ENCODE data around the gene PSMB5. TPM values are rescaled to one million over a fixed set of nuclear protein-coding genes. Genes with fewer than 3 reads are reported as not detected.

PSMB5 gene
- total RNA-seq, result 234 and 386 TPM in 2 replicates

DNA sequence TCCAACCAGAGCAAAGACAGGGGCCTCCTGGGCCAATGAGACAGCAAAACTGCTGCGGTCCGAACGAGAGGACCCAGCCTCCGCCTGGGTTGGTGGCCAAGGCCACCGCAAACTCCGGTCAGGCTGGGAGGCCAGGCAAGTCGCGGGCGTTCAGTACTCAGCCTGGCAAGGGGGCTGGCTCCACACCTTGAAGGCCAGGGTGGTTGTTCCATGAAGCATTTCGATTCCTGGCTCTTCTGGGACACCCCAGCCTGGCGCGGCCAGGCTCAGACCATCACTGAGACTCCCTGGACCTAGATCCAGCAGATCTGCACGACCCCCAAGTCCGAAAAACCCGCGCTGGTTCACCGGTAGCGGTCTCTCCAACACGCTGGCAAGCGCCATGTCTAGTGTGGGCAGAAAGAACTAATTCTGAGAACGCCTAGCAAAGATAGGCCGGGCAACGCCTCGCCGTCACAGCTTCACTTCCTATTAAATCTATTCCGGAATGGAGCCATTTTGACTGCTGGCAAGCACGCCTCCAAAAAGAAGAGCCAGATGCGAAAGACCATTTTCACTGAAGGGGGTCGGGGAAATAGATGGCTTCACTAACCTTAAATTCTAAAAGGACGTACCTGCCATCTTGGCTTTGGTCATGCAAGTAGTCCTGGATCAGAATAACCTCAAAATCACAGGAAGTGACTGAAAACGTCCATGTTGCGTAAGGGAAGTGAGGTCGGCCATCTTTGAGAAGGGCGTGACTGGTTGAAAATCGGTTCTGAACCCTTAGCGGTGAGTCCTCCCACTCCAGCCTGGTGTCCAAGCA lies at the start of gene PSMB5:
Gene PSMB5 (minus strand): TSS at position 403 of the 805 bp plus-strand sequence. CDS start 19 bp downstream, at position 384.

DNA sequence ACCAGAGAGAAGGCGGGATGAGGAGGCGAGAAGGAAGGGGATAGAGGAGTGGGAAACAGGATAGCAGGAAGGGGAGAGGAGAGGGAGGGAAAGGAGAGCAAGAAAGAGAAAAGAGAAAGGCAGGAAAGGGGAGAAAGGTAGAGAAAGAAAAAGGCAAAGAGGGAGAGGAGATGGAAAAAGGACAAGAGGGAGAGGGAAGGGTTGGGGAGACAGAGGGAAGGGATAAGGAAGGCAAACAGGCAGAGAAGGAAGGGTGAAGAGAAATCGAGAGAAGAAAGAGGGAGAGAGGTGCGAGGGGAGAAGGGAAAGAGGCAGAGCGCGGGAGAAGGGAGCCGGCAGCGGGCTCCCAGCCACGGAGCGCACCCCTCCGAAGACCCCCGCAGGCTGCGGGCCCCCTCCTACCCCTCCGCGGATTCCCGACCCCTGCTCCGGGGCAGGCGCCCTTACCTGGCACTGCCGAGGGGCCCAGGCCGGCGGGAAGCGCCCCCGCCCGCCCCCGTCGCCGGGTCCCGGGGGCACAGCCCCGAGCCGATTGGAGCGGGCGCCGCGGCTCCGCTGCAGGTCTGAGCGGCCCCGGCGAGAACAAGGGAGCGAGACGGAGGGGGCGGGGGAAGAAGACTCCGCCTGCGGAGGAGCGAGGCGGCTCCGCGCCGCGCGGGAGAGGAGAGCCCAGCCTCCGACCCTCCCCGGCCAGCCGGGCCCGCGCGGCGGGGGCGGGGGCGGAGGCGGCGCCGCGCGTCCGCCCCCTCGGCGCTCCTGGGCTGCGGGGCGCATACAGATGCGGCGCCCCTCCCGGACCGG lies 22.5 kb upstream of the PSMB5 start, which contains the start of gene CDH24:
Gene CDH24 (minus strand): TSS at position 565 of the 801 bp plus-strand sequence. CDS start 1,787 bp downstream, outside the sequence.

DNA sequence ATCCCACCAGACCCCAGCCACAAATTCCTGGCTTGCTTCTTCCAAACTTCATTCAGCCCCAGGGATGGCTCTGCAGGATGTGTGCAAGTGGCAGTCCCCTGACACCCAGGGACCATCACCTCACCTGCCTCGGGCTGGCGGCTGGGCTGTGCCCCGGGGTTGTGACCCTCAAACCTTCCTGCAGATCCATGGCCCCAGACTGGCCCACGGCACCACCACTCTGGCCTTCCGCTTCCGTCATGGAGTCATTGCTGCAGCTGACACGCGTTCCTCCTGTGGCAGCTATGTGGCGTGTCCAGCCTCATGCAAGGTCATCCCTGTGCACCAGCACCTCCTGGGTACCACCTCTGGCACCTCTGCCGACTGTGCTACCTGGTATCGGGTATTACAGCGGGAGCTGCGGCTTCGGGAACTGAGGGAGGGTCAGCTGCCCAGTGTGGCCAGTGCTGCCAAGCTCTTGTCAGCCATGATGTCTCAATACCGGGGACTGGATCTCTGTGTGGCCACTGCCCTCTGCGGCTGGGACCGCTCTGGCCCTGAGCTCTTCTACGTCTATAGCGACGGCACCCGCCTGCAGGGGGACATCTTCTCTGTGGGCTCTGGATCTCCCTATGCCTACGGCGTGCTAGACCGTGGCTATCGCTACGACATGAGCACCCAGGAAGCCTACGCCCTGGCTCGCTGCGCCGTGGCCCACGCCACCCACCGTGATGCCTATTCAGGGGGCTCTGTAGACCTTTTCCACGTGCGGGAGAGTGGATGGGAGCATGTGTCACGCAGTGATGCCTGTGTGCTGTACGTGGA lies 7.7 kb upstream of the PSMB5 start, which contains the start of gene PSMB11:
Gene PSMB11 (plus strand): TSS at position 51 of the 804 bp plus-strand sequence. CDS start 14 bp downstream, at position 65.

DNA sequence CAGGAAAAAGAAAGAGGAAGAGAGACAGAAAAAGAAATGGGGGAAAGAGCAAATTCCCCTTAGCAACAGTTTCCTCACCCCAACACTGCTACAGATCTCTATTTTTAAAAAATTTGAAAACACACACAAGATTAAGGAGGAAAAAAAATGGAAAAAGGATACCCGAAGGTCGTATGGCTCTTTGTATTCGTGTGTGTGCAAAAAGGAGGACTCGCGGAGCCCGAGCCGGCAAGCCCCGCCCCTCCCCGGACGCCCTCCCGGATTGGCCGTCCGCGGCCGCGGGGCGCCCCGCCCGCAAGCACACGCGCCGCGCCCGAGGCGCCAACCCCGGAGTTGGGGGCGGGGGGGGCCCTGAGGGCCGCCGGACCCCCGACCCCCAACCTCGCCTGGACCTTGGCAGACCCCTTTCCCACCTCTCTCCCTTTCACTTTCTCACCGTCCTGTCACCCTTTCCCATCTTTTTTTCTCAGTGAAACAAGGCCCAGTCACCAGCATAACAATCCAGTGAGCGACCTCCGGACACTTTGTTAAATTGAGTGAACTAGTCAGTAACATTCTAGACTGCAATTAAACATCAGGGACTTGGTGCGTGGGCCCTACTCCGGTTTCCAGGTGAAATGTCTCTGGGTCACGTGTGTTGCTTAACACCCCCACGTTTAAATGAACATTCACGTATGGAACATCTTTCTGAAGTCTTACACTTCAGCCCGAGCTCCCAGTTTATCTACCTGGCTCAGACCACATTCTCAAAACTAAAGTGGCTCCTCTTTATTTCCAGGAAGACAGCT lies 24.6 kb downstream of the PSMB5 start, which contains the start of gene C14orf93:
Gene C14orf93 (minus strand): TSS at position 205 of the 788 bp plus-strand sequence. CDS start 11,120 bp downstream, outside the sequence.

DNA sequence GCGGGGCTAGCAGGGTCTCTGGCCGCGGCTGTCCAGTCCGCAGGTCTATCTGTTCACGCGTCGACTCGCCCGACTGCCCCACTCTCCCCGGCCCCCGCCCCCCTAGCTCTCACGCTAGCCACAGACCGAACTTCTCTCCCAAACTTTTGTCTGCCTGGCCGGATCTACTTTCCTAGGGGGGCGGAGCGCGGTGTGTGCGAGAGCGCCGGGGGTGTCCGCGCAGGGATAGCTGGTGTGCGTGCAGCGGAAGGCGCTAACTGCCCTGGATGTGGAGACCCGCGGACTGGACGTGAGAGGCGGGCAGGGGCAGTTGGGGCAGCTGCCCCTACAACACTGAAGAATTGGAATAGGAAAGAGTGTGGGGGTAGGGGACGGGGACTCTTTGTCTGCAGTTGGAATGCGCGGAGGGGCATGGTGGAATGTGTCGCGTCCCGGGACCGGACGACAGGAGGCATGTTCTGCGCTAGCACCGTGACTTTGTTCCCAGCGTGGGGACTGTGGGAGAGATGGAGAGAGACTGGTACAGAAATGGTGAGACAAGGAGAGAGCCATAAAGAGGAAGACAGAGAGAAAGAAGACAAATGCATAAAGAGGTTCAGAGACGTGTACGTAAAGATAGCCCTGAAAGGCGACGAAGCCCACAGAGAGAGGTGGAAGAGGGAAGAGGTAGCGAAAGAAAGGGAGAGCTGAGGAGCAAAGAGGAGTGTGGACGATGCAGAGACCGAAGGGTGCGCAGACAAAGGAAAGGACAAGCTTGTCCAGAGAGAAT lies 52.0 kb downstream of the PSMB5 start, which contains the start of gene AJUBA:
Gene AJUBA (minus strand): TSS at position 75 of the 769 bp plus-strand sequence. CDS start 285 bp downstream, outside the sequence.

Other genes starting within 250 kb of the PSMB5 start
- gene SLC7A7, start 219.5 kb downstream of the PSMB5 start, total RNA-seq, result 9.1 and 12.7 TPM in 2 replicates
- gene MRPL52, start 205.0 kb downstream of the PSMB5 start, total RNA-seq, result 71.9 and 243 TPM in 2 replicates
- 445 and 594 TPM in 2 replicates for gene MMP14, start 198.3 kb downstream of the PSMB5 start, total RNA-seq
- gene LRP10, start 163.2 kb downstream of the PSMB5 start, total RNA-seq, result 97.6 and 109 TPM in 2 replicates
- gene REM2, start 151.7 kb downstream of the PSMB5 start, total RNA-seq, result 0.32 and 0.39 TPM in 2 replicates
- 55.1 and 71.5 TPM in 2 replicates for gene RBM23, start 115.8 kb downstream of the PSMB5 start, total RNA-seq
- gene PRMT5, start 105.5 kb downstream of the PSMB5 start, total RNA-seq, result 54.9 and 84.9 TPM in 2 replicates
- 52.2 and 55.6 TPM in 2 replicates for gene HAUS4, start 77.8 kb downstream of the PSMB5 start, total RNA-seq
- gene AJUBA, start 52.3 kb downstream of the PSMB5 start, total RNA-seq, result 17.0 and 22.6 TPM in 2 replicates
- gene C14orf93, start 24.8 kb downstream of the PSMB5 start, total RNA-seq, result 9.8 and 13.2 TPM in 2 replicates
- not detected in 2 replicates for gene PSMB11, start 7.3 kb upstream of the PSMB5 start, total RNA-seq
- 5.8 and 12.5 TPM in 2 replicates for gene CDH24, start 22.6 kb upstream of the PSMB5 start, total RNA-seq
- gene ACIN1, start 60.2 kb upstream of the PSMB5 start, total RNA-seq, result 53.3 and 99.1 TPM in 2 replicates
- gene C14orf119, start 60.6 kb upstream of the PSMB5 start, total RNA-seq, result 53.2 and 53.3 TPM in 2 replicates
- 0.88 TPM in 1 of 2 replicates, not detected in the other for gene CIROP, start 70.1 kb upstream of the PSMB5 start, total RNA-seq
- gene CEBPE, start 84.4 kb upstream of the PSMB5 start, total RNA-seq, result not detected in 2 replicates
- 0.26 and 4.6 TPM in 2 replicates for gene SLC7A8, start 148.8 kb upstream of the PSMB5 start, total RNA-seq
- gene RNF212B, start 203.0 kb upstream of the PSMB5 start, total RNA-seq, result not detected in 2 replicates